ENCODE measurements around the gene PRPF31. TPM values are rescaled to one million over a fixed set of nuclear protein-coding genes. Genes with fewer than 3 reads are reported as not detected.

Gene PRPF31
- total RNA-seq, 1 experiment from 2014 or later = 84.4 TPM

DNA sequence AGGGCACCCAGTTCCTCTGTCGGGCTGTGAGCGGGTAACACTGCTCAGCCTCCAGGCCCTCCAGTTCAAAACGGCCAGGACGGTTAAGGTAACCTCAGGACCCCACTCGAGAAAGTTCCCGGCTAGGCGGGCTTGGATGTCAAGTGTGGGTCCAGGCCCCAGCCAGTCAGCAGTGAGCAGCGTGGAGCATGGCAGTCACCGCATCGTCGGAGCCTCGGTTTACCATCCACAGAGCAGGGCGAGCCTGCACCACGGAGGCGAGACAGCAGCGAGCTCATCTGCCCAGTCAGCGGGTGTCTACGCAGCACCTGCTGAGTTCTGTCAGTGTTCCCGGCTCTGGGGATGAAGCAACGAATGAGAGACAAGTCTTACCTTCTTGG, 14.1 kb downstream of the PRPF31 start:
- peaks cover 4% of the 10 kb centered on the region in 2 experiments; a peak in 2 of 4 replicates for H3K4me1 Mint-ChIP-seq
- H4K91ac ChIP-seq (ENCODE audit: insufficient read length, low read depth, low read length) = no peak overlapping the region
- H2AFZ ChIP-seq (ENCODE audit: low read length) = no peak overlapping the region
- no peak overlapping the region for H3K4me2 ChIP-seq (ENCODE audit: insufficient read depth, insufficient read length, low read length)
- H3K9me3 Mint-ChIP-seq = peaks cover 11 to 12% of the 10 kb centered on the region in 2 experiments
- H3K4me1 ChIP-seq (ENCODE audit: insufficient read depth, low read length) = no peaks in the 10 kb centered on the region
- no peak overlapping the region for H2BK5ac ChIP-seq (ENCODE audit: insufficient read length, low read length)
- no peak overlapping the region for H4K8ac ChIP-seq (replicated peaks; ENCODE audit: insufficient read length, low read depth, low read length)
- peaks cover 3% of the 10 kb centered on the region for H4K20me1 ChIP-seq (ENCODE audit: control insufficient read depth, insufficient read depth, insufficient read length)
- H3K27ac Mint-ChIP-seq = no peak overlapping the region
- H3T11ph ChIP-seq (ENCODE audit: low read length) = no peak overlapping the region
- H2BK15ac ChIP-seq (ENCODE audit: low read depth, low read length) = no peak overlapping the region
- TF ChIP-seq, protein P1, sequence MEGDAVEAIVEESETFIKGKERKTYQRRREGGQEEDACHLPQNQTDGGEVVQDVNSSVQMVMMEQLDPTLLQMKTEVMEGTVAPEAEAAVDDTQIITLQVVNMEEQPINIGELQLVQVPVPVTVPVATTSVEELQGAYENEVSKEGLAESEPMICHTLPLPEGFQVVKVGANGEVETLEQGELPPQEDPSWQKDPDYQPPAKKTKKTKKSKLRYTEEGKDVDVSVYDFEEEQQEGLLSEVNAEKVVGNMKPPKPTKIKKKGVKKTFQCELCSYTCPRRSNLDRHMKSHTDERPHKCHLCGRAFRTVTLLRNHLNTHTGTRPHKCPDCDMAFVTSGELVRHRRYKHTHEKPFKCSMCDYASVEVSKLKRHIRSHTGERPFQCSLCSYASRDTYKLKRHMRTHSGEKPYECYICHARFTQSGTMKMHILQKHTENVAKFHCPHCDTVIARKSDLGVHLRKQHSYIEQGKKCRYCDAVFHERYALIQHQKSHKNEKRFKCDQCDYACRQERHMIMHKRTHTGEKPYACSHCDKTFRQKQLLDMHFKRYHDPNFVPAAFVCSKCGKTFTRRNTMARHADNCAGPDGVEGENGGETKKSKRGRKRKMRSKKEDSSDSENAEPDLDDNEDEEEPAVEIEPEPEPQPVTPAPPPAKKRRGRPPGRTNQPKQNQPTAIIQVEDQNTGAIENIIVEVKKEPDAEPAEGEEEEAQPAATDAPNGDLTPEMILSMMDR (conservative IDR thresholded peaks at IDR 0.05) = no peak
- peaks cover 31 to 75% (median 62%) of the 10 kb centered on the region in 3 experiments for H3K36me3 Mint-ChIP-seq (ENCODE audit: insufficient read depth in 1 of 3, low read depth in 3 of 3)
- no peak for DNase-seq
- H2BK20ac ChIP-seq (ENCODE audit: low read depth, low read length, poor library complexity, severe bottlenecking) = no peak overlapping the region
- no peak overlapping the region for H3K9ac ChIP-seq (ENCODE audit: extremely low read depth, insufficient read length, low read length)
- H3K79me1 ChIP-seq (ENCODE audit: insufficient read depth, low read depth, low read length, poor library complexity, severe bottlenecking) = peaks cover 4% of the 10 kb centered on the region
- no peak overlapping the region for H2AK5ac ChIP-seq (ENCODE audit: insufficient read length, low read length)
- H3K4me3 Mint-ChIP-seq = no peak overlapping the region
- no CpG with 5 or more reads among the region's 20 CpGs for WGBS (ENCODE audit: extremely low coverage, insufficient read length, low lambda C conversion rate)
- no peak overlapping the region for H4K5ac ChIP-seq (ENCODE audit: insufficient read length, low read depth, low read length)
- no peak overlapping the region for H3K4ac ChIP-seq (ENCODE audit: low read depth, low read length)
- no peak overlapping the region for H3K27ac ChIP-seq (ENCODE audit: insufficient read length, low read depth, low read length)
- H2BK12ac ChIP-seq (ENCODE audit: insufficient read length, low read depth, low read length) = no peak overlapping the region
- H2BK120ac ChIP-seq (ENCODE audit: low read depth, low read length, poor library complexity, severe bottlenecking) = no peak overlapping the region
- no peak overlapping the region for H3K56ac ChIP-seq (ENCODE audit: insufficient read length, low read depth, low read length)
- no peak overlapping the region for H3K18ac ChIP-seq (ENCODE audit: insufficient read length, low read depth, low read length)
- peaks cover 4% of the 10 kb centered on the region for H3K9me3 ChIP-seq (ENCODE audit: control insufficient read depth, low read depth, low read length)
- peaks cover 4% of the 10 kb centered on the region for H3K23me2 ChIP-seq (ENCODE audit: insufficient read length, low read depth, low read length, poor library complexity, severe bottlenecking)
- peaks cover 1% of the 10 kb centered on the region; the same call in 1 of the 2 replicates for H3K27me3 Mint-ChIP-seq (ENCODE audit: low read depth)
- H3K23ac ChIP-seq (ENCODE audit: insufficient read length, low read depth, low read length) = no peak overlapping the region
- H3K14ac ChIP-seq (ENCODE audit: insufficient read depth, low read length) = no peak overlapping the region
- no peaks in the 10 kb centered on the region for H3K27me3 ChIP-seq (ENCODE audit: insufficient read depth, low read length)
- no peaks in the 10 kb centered on the region for H3K79me2 ChIP-seq (ENCODE audit: insufficient read depth, low read length)
